Gastrocnemius medialis (tissue), 4 donors: ENCODE data around the gene ATOX1. TPM values are rescaled to one million over a fixed set of nuclear protein-coding genes. Genes with fewer than 3 reads are reported as not detected.

ENCODE experiments used
- ATAC-seq, 2 donors: fragments of 150-250 bp; one replicate each; pipeline ENCODE4 v1.9.1; 2016
- DNase-seq, 2 donors: peaks; one replicate each; pipeline ENCODE4 v3.0.0-alpha.2; 2019
- H3K27ac ChIP-seq, 4 donors: fragments of 200-600 bp; sonication (generic); 1 replicate in 1 of 4; 2 replicates in 3 of 4; pipeline ENCODE4 v1.5.1; 2016 to 2018; ENCODE audit warnings: mild to moderate bottlenecking in 2 of 4, moderate library complexity in 1 of 4
- H3K27me3 ChIP-seq, 3 donors: fragments of 200-600 bp; sonication (generic) in 2 of 3; 1 replicate in 1 of 3; 2 replicates in 2 of 3; pipeline versions ENCODE4 v1.5.1 to v1.6.0; 2016 to 2019; ENCODE audit warnings: mild to moderate bottlenecking in 1 of 3, moderate library complexity in 1 of 3
- H3K36me3 ChIP-seq, 2 donors: fragments of 200-600 bp; sonication (generic) in 1 of 2; one replicate each; pipeline ENCODE4 v1.5.1; 2017 to 2018
- H3K4me1 ChIP-seq, 2 donors: fragments of 200-600 bp; sonication (generic) in 1 of 2; one replicate each; pipeline ENCODE4 v1.5.1; 2016 to 2017; ENCODE audit warnings: mild to moderate bottlenecking in 2 of 2
- H3K4me3 ChIP-seq, 4 donors: fragments of 200-600 bp; sonication (generic) in 3 of 4; 1 replicate in 1 of 4; 2 replicates in 3 of 4; pipeline ENCODE4 v1.5.1; 2016 to 2019; ENCODE audit warnings: mild to moderate bottlenecking in 2 of 4
- H3K9me3 ChIP-seq, 3 donors: fragments of 200-600 bp; sonication (generic) in 2 of 3; 1 replicate in 1 of 3; 2 replicates in 2 of 3; pipeline ENCODE4 v1.5.1; 2016 to 2019
- POLR2A ChIP-seq, 2 donors: fragments of 450-650 bp; IDR thresholded peaks; one replicate each; pipeline ENCODE4 v1.6.1; 2017; ENCODE audit warnings: antibody characterized with exemption in 2 of 2, mild to moderate bottlenecking in 2 of 2, moderate library complexity in 2 of 2
- in situ Hi-C, 4 donors: fragments of 200-750 bp; cut with MboI; loops; one replicate each; pipeline versions ENCODE4 v1.15.0 to v1.8.0; 2017; ENCODE audit warnings: low sequenced_read_pairs in 4 of 4
- intact Hi-C: fragments of 100-400 bp; cut with DNase I; formaldehyde crosslinking; loops from one replicate; pipeline ENCODE4 v1.15.1; 2023; ENCODE audit warnings: low total_unique reads
- total RNA-seq, 4 donors: library from RNA; depleted of rRNA; stranded (reverse); fragments of >200 nt; gene quantifications; one replicate each; pipeline versions ENCODE4 v1.1.0 to v1.2.3, GENCODE V29; 2016
- TF ChIP-seq, protein P1 (sequence below), 5 experiments: fragments of 450-650 bp in 3 of 5; fragments of 200-600 bp in 2 of 5; sonication (generic) in 2 of 5; IDR thresholded peaks in 4 of 5; conservative IDR thresholded peaks in 1 of 5; 1 replicate in 4 of 5; 2 replicates in 1 of 5; pipeline ENCODE4 v1.5.1; 2016 to 2019; ENCODE audit warnings: antibody characterized with exemption in 5 of 5, mild to moderate bottlenecking in 3 of 5, moderate library complexity in 3 of 5

The ATOX1 gene
- total RNA-seq, 4 donors from 2014 or later: 31.4 to 71.6 (median 55.3) TPM

DNA sequence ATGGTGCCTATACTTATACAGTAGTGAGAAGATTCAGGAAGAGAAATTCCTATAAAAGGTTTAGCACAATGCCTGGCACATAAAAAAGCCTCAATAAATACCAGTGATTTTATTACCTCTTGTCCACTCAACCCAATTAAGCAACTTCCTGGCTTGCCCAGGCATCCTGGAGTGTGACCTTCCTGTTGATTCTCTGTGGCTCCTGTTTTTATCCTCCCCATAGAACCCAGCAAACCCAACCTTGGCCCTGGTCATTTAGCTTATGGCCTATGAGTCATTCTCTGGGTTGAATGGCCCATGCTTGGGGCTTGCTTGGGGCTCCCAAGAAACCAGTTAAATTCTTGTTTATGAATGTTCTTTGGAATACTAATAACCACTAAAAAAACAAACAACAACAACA is 50.3 kb downstream of the ATOX1 start:
- no peaks in the 10 kb centered on the region for H3K36me3 ChIP-seq
- no peak overlapping the region for H3K4me3 ChIP-seq
- H3K9me3 ChIP-seq: no peaks in the 10 kb centered on the region
- H3K27ac ChIP-seq: peak overlapping the region; percentile 6 to 34 (median 28)
- H3K4me1 ChIP-seq: peaks cover 8 to 25% of the 10 kb centered on the region in 2 donors
- no peaks in the 10 kb centered on the region for H3K27me3 ChIP-seq
- DNase-seq (no peak), ATAC-seq (peak in 1 of 2 donors; percentile 27)
- in situ Hi-C loops: no loop called here
- TF ChIP-seq, protein P1, sequence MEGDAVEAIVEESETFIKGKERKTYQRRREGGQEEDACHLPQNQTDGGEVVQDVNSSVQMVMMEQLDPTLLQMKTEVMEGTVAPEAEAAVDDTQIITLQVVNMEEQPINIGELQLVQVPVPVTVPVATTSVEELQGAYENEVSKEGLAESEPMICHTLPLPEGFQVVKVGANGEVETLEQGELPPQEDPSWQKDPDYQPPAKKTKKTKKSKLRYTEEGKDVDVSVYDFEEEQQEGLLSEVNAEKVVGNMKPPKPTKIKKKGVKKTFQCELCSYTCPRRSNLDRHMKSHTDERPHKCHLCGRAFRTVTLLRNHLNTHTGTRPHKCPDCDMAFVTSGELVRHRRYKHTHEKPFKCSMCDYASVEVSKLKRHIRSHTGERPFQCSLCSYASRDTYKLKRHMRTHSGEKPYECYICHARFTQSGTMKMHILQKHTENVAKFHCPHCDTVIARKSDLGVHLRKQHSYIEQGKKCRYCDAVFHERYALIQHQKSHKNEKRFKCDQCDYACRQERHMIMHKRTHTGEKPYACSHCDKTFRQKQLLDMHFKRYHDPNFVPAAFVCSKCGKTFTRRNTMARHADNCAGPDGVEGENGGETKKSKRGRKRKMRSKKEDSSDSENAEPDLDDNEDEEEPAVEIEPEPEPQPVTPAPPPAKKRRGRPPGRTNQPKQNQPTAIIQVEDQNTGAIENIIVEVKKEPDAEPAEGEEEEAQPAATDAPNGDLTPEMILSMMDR (IDR thresholded peaks at IDR 0.05 in 4 of 5, conservative IDR thresholded peaks at IDR 0.05 in 1 of 5): no peak
- no peak for TF ChIP-seq POLR2A (IDR thresholded peaks at IDR 0.05)
- intact Hi-C loops: no loop called here

DNA sequence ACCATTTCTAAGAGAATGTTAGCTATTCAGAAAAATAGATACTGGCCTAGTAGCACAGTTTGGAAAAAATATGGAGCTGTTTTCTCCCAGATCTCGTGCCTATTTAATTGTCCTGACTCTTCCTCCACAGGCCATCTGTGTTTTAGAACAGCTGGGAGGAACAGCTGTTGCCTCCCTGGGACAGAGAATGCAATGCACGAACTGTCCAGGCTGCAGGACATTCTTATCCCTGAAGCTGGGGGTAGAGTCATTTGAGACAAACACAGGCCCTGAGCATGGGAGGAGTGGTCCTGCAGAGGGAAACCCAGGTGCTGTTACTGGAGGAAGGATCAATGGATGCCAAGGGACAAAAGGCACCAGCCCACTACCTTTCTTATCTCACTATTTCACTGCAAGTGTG is 50.9 kb downstream of the ATOX1 start:
- H3K36me3 ChIP-seq: no peaks in the 10 kb centered on the region
- in situ Hi-C loops (no loop called here), intact Hi-C loops (no loop called here)
- no peaks in the 10 kb centered on the region for H3K9me3 ChIP-seq
- peaks cover 14 to 31% of the 10 kb centered on the region in 2 donors for H3K4me1 ChIP-seq
- no peak for TF ChIP-seq POLR2A (IDR thresholded peaks at IDR 0.05)
- TF ChIP-seq, protein P1 (IDR thresholded peaks at IDR 0.05 in 4 of 5, conservative IDR thresholded peaks at IDR 0.05 in 1 of 5): no peak
- no peak for ATAC-seq
- no peaks in the 10 kb centered on the region for H3K27me3 ChIP-seq
- DNase-seq: no peak
- H3K27ac ChIP-seq: peak overlapping the region; percentile 6 to 29 (median 24)
- no peak overlapping the region for H3K4me3 ChIP-seq

DNA sequence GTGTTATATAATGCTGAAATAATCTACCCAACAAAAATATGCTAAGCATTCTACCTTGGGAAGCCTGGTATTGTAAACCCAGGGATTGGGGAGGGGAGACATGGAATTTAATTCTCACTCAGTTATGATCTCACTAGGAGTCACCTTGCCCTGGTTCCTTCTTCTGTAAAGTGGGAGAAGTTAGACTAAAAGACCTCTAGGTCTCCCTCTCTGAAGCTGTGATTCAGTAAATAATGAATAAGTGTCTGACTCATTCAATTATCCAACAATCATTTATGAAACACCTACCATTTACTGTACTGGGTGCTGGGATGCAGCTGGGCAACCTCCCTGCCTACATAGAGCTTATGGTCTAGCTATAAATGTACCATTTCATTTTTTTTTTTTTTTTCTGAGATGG is 51.5 kb downstream of the ATOX1 start:
- intact Hi-C loops: no loop called here
- no peak for ATAC-seq
- Histone ChIP-seq H3K4me3 (no peak overlapping the region), H3K4me1 (peaks cover 18 to 37% of the 10 kb centered on the region in 2 donors), H3K27ac (peak overlapping the region in 1 of 4 donors; percentile 28), H3K27me3 (no peaks in the 10 kb centered on the region), H3K36me3 (no peaks in the 10 kb centered on the region), H3K9me3 (no peaks in the 10 kb centered on the region)
- TF ChIP-seq, protein P1 (IDR thresholded peaks at IDR 0.05 in 4 of 5, conservative IDR thresholded peaks at IDR 0.05 in 1 of 5): no peak
- no peak for TF ChIP-seq POLR2A (IDR thresholded peaks at IDR 0.05)
- DNase-seq: no peak
- in situ Hi-C loops: no loop called here

DNA sequence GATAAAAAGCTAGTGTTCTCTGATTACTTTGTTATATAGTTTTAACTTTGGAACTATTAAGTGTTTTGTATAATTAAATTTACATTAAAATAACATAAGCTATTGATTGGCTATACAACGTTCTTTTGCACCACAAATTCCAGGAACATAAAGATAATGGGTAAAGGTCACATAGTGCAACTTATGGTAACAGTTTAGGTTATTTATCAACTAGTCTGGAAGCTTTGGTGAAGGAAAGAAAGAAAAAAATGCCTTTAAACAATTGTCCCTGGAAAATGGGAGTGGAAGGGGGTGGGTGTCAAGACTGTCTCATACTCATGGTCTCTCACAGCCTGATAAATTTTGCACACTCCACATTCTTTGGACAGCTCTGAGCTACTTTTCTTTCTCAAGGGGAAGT is 54.7 kb downstream of the ATOX1 start:
- TF ChIP-seq, protein P1 (IDR thresholded peaks at IDR 0.05 in 4 of 5, conservative IDR thresholded peaks at IDR 0.05 in 1 of 5): no peak
- TF ChIP-seq POLR2A (IDR thresholded peaks at IDR 0.05): no peak
- no peaks in the 10 kb centered on the region for H3K36me3 ChIP-seq
- H3K9me3 ChIP-seq: no peaks in the 10 kb centered on the region
- H3K4me3 ChIP-seq: no peak overlapping the region
- intact Hi-C loops: loop anchor here (5.0 kb wide), 1 partner anchor 41 kb away; no protein-coding TSS in a partner anchor
- in situ Hi-C loops: no loop called here
- peak overlapping the region in 1 of 4 donors; percentile 83 for H3K27ac ChIP-seq
- DNase-seq (no peak), ATAC-seq (no peak)
- no peaks in the 10 kb centered on the region for H3K27me3 ChIP-seq
- H3K4me1 ChIP-seq: peaks cover 18 to 50% of the 10 kb centered on the region in 2 donors

DNA sequence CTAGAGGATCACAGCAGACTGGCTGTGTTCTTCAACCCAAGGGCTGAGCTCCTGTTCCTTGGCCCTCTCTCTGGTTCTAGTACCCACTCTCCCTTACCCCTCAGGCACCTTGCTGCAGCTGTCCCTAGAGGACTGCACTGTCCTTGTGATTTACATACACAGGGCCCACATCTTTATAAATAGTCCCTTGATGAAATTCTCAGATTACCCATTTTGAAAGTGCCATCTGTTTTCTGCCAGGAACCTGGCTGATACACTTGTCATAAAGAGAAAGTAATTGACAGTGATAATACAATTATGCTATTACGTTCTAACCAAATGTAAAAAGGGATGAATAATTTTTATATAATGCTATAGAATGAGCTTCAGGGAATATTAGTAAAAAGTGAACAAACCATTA is 55.2 kb downstream of the ATOX1 start:
- DNase-seq (peak; percentile 42 to 63), ATAC-seq (peak; percentile 91 to 93)
- no peak overlapping the region for H3K4me3 ChIP-seq
- H3K27ac ChIP-seq: peak overlapping the region; percentile 74 to 87 (median 81)
- no peaks in the 10 kb centered on the region for H3K27me3 ChIP-seq
- H3K9me3 ChIP-seq: no peaks in the 10 kb centered on the region
- H3K4me1 ChIP-seq: peaks cover 18 to 48% of the 10 kb centered on the region in 2 donors
- in situ Hi-C loops: no loop called here
- H3K36me3 ChIP-seq: no peaks in the 10 kb centered on the region
- TF ChIP-seq, protein P1 (IDR thresholded peaks at IDR 0.05 in 4 of 5, conservative IDR thresholded peaks at IDR 0.05 in 1 of 5): no peak
- peak in 1 of 2 donors; percentile 18 for TF ChIP-seq POLR2A (IDR thresholded peaks at IDR 0.05)
- intact Hi-C loops: loop anchor here (5.0 kb wide), 1 partner anchor 41 kb away; no protein-coding TSS in a partner anchor
